Memory B cell (primary cell): ENCODE results near the gene ATP10D.
"Not testable (repeated sequence)": the region's sequence is repeated elsewhere in the genome, so short reads cannot be mapped to it uniquely, and the experiment has no call there.

ENCODE experiments used
- ATAC-seq: fragments of 150-1000 bp; cut with Tn5 transposase; 2 replicates; pipeline ENCODE4 v1.10.0; 2021; ENCODE audit warnings: low read depth, mild to moderate bottlenecking, moderate library complexity
- DNase-seq, 2 donors: peaks; one replicate each; pipeline ENCODE4 v3.0.0; 2022; ENCODE audit warnings: low spot score in 2 of 2
- H3K27ac Mint-ChIP-seq: one replicate; pipeline ENCODE4 v1.8.0; 2022; ENCODE audit warnings: mild to moderate bottlenecking, moderate library complexity, mixed read lengths
- H3K27me3 Mint-ChIP-seq: one replicate; pipeline ENCODE4 v1.8.0; 2022; ENCODE audit warnings: mixed read lengths
- H3K36me3 Mint-ChIP-seq: one replicate; pipeline ENCODE4 v1.8.0; 2022; ENCODE audit warnings: mild to moderate bottlenecking, mixed read lengths
- H3K4me1 Mint-ChIP-seq: one replicate; pipeline ENCODE4 v1.8.0; 2022; ENCODE audit warnings: mixed read lengths
- H3K4me3 Mint-ChIP-seq: one replicate; pipeline ENCODE4 v1.8.0; 2022; ENCODE audit warnings: mild to moderate bottlenecking, moderate library complexity, mixed read lengths
- H3K9me3 Mint-ChIP-seq: one replicate; pipeline ENCODE4 v1.8.0; 2022; ENCODE audit warnings: mixed read lengths

The ATP10D gene

DNA sequence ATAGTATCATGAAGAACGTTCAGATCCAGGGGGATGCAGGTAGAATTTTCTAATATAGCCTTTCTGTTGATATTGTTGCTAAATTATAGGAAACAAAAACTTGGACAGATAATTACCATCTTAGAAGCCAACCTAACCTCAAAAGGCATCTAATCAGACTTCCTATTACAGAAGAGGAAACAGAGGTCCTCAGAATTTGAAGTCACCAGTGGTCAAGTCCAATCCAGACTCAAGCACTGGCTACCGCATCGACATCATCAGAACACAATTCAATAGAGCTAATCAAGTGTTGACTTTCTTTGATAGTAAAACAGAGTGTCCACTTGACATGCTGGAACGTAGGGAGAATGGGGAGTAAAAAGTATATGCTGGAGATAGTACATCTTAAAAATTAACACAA is 10.3 kb upstream of the ATP10D start:
- no peaks in the 10 kb centered on the region for H3K27me3 Mint-ChIP-seq
- H3K27ac Mint-ChIP-seq = no peak overlapping the region
- H3K4me3 Mint-ChIP-seq = no peak overlapping the region
- DNase-seq = no peak
- no peaks in the 10 kb centered on the region for H3K9me3 Mint-ChIP-seq
- no peaks in the 10 kb centered on the region for H3K4me1 Mint-ChIP-seq
- no peak for ATAC-seq
- H3K36me3 Mint-ChIP-seq = peaks cover 2% of the 10 kb centered on the region

GRCh38 chr4:47475411-47475810 is 9.7 kb upstream of the ATP10D start:
- no peak for ATAC-seq
- no peaks in the 10 kb centered on the region for H3K27me3 Mint-ChIP-seq
- H3K9me3 Mint-ChIP-seq = no peaks in the 10 kb centered on the region
- DNase-seq = no peak
- H3K4me1 Mint-ChIP-seq = no peaks in the 10 kb centered on the region
- H3K4me3 Mint-ChIP-seq = no peak overlapping the region
- peaks cover 2% of the 10 kb centered on the region for H3K36me3 Mint-ChIP-seq
- no peak overlapping the region for H3K27ac Mint-ChIP-seq

GRCh38 chr4:47478804-47479203 is 6.3 kb upstream of the ATP10D start:
- Mint-ChIP-seq H3K9me3 (no peaks in the 10 kb centered on the region), H3K27me3 (no peaks in the 10 kb centered on the region), H3K27ac (no peak overlapping the region), H3K36me3 (no peaks in the 10 kb centered on the region), H3K4me1 (peaks cover 7% of the 10 kb centered on the region), H3K4me3 (no peak overlapping the region)
- ATAC-seq (no peak), DNase-seq (no peak)

GRCh38 chr4:47482326-47482725 is 2.7 kb upstream of the ATP10D start:
- Mint-ChIP-seq H3K9me3 (no peaks in the 10 kb centered on the region), H3K36me3 (no peaks in the 10 kb centered on the region), H3K4me1 (peaks cover 24% of the 10 kb centered on the region), H3K27ac (peak overlapping the region; percentile 43), H3K27me3 (no peaks in the 10 kb centered on the region), H3K4me3 (peak overlapping the region; percentile 63)
- DNase-seq = no peak
- ATAC-seq = no peak

GRCh38 chr4:47483745-47484144 is 1.3 kb upstream of the ATP10D start:
- Mint-ChIP-seq H3K27me3 (no peaks in the 10 kb centered on the region), H3K36me3 (peaks cover 2% of the 10 kb centered on the region), H3K27ac (peak overlapping the region; percentile 98), H3K9me3 (no peaks in the 10 kb centered on the region), H3K4me3 (peak overlapping the region; percentile 76), H3K4me1 (peaks cover 24% of the 10 kb centered on the region)
- ATAC-seq (peak; percentile 14), DNase-seq (no peak)

DNA sequence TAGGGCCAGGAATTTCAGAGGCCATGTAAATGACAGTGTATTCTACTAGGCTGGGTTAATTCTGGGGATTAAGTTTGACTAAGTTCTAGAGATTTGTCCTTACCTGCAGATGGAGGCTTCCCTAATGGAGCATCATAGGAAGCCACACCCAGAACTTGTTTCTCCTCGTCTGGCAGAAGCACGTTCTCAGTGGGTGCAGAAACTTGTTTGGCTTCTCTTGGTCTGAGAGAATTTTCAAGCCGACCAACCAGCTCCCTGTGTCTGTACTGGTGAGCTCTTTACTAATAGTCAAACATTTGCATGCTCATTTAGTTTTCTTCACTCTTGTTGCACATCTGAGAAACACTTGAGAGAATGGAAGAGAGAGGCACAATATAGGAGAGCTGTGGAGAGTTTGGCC is 907 bp upstream of the ATP10D start:
- Mint-ChIP-seq H3K27ac (peak overlapping the region; percentile 98), H3K9me3 (no peaks in the 10 kb centered on the region), H3K36me3 (peaks cover 2% of the 10 kb centered on the region), H3K4me3 (peak overlapping the region; percentile 76), H3K4me1 (peaks cover 24% of the 10 kb centered on the region), H3K27me3 (no peaks in the 10 kb centered on the region)
- ATAC-seq = no peak
- no peak for DNase-seq

DNA sequence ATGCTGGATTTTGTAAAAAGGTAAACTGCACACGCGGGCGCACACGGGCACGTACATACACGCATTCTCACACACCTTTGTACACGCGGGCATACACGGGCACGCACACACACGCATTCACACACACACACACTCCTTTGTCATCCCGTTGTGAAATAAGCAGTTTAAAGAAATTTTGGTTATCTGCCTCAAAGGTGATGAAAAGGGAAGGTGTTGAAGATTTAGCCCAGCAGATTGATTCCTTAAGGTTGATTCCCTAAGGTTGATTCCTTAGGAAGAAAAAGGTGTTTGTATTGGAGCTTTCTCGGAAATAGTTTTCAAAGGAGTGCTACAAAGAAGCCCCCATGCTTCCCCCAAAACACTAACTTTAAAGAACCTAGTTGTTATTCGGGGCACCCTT is 693 bp downstream of the ATP10D start:
- ATAC-seq = no peak
- H3K27ac Mint-ChIP-seq = peak overlapping the region; percentile 98

GRCh38 chr4:47486231-47486673 is 1.2 kb downstream of the ATP10D start:
- DNase-seq (no peak), ATAC-seq (no peak)
- peaks cover 29% of the 10 kb centered on the region for H3K4me1 Mint-ChIP-seq
- peaks cover 4% of the 10 kb centered on the region for H3K36me3 Mint-ChIP-seq
- peak overlapping the region; percentile 96 for H3K4me3 Mint-ChIP-seq
- H3K9me3 Mint-ChIP-seq = no peaks in the 10 kb centered on the region
- no peaks in the 10 kb centered on the region for H3K27me3 Mint-ChIP-seq
- peak overlapping the region; percentile 98 for H3K27ac Mint-ChIP-seq

More for the DNA sequence above, 693 bp downstream of the ATP10D start:
- H3K27me3 Mint-ChIP-seq = no peaks in the 10 kb centered on the region
- peaks cover 2% of the 10 kb centered on the region for H3K36me3 Mint-ChIP-seq
- DNase-seq = no peak
- H3K9me3 Mint-ChIP-seq = no peaks in the 10 kb centered on the region
- H3K4me1 Mint-ChIP-seq = peaks cover 29% of the 10 kb centered on the region
- peak overlapping the region; percentile 96 for H3K4me3 Mint-ChIP-seq

- H3K27ac Mint-ChIP-seq, ATAC-seq, H3K27me3 Mint-ChIP-seq, H3K9me3 Mint-ChIP-seq, DNase-seq, H3K4me3 Mint-ChIP-seq, H3K36me3 Mint-ChIP-seq: not testable (repeated sequence)
- peaks cover 32% of the 10 kb centered on the region for H3K4me1 Mint-ChIP-seq
These were observed 1.7 kb downstream of the ATP10D start for GRCh38 chr4:47486727-47487126.

DNA sequence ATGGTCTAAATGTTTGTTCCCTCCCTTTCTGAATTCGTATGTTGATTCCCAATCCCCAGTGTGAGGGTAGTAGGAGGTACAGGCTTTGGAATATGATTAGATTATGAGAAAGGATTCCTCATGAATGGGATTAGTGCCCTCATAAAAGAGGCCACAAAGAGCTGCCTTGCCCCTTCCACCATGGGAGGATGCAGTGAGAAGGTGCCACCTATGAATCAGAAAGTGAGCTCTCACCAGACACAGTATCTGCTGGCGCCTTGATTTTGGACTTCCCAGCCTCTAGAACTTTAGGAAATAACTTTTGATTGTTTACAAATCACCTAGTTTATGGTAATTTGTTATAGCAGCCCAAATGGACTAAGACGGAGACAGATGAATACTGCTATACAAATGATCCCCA is 3.6 kb downstream of the ATP10D start:
- H3K27me3 Mint-ChIP-seq = no peaks in the 10 kb centered on the region
- no peak for DNase-seq

DNA sequence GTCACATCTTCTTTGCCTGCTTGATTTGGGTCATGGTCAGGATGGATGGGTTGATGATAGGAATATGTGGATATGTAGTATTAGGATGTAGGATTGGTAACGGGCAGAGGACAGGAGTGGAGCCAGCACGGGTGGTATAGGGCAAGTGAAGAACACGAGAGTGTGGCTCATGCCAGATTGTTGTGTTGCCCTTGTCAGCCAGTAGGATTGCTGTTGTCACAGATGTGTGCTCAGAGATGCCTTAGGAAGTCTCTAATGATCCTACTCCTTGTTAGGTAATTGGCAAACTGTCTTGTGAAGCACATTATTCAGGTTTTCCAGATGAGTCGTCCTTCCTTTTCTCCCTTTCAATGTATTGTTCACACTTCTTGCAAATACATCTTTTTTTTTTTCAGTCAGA is 5.5 kb downstream of the ATP10D start:
- H3K27me3 Mint-ChIP-seq = no peaks in the 10 kb centered on the region
- no peak overlapping the region for H3K27ac Mint-ChIP-seq
- H3K9me3 Mint-ChIP-seq = no peaks in the 10 kb centered on the region
- peaks cover 23% of the 10 kb centered on the region for H3K4me1 Mint-ChIP-seq
- peaks cover 6% of the 10 kb centered on the region for H3K36me3 Mint-ChIP-seq
- ATAC-seq (peak; percentile 94), DNase-seq (no peak)
- H3K4me3 Mint-ChIP-seq = no peak overlapping the region

More for the DNA sequence above, 3.6 kb downstream of the ATP10D start:
- Mint-ChIP-seq H3K4me3 (no peak overlapping the region), H3K27ac (peak overlapping the region; percentile 53), H3K36me3 (peaks cover 6% of the 10 kb centered on the region), H3K9me3 (no peaks in the 10 kb centered on the region), H3K4me1 (peaks cover 32% of the 10 kb centered on the region)
- no peak for ATAC-seq

GRCh38 chr4:47493238-47494123 is 8.4 kb downstream of the ATP10D start:
- Mint-ChIP-seq H3K4me1 (peaks cover 23% of the 10 kb centered on the region), H3K36me3 (peaks cover 8% of the 10 kb centered on the region), H3K27me3 (no peaks in the 10 kb centered on the region), H3K9me3 (no peaks in the 10 kb centered on the region), H3K27ac (peak overlapping the region; percentile 55), H3K4me3 (peak overlapping the region; percentile 11)
- no peak for DNase-seq
- no peak for ATAC-seq

- Mint-ChIP-seq H3K4me3 (no peak overlapping the region), H3K27ac (peak overlapping the region; percentile 55), H3K9me3 (no peaks in the 10 kb centered on the region), H3K27me3 (no peaks in the 10 kb centered on the region), H3K36me3 (peaks cover 6% of the 10 kb centered on the region), H3K4me1 (peaks cover 29% of the 10 kb centered on the region)
- ATAC-seq (no peak), DNase-seq (no peak)
These were observed 9.0 kb downstream of the ATP10D start for GRCh38 chr4:47494124-47494430.

DNA sequence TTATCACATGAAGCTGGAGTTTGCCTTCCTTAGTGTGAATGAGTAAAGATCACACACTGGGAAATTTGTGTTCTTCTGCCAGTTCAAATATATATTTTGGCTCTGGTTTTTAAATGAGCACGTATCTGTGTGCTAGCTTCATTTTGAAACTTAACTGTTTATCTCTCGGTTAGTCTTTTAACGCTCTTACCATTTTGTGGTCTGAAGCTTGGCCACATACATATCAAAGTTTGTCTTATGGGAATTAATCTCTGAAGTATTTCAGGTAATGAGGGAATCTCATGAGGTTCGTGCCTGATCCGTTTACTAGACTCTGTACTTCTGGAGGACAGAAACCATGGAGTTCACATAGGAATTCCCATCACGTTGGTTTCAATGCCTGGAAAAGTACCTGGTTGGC is 13.8 kb downstream of the ATP10D start:
- DNase-seq (no peak), ATAC-seq (no peak)
- Mint-ChIP-seq H3K27me3 (no peaks in the 10 kb centered on the region), H3K4me3 (peak overlapping the region; percentile 12), H3K4me1 (peaks cover 16% of the 10 kb centered on the region), H3K9me3 (no peaks in the 10 kb centered on the region), H3K27ac (no peak overlapping the region), H3K36me3 (peaks cover 4% of the 10 kb centered on the region)

- DNase-seq (no peak), ATAC-seq (peak; percentile 91)
- Mint-ChIP-seq H3K4me3 (no peak overlapping the region), H3K4me1 (peaks cover 13% of the 10 kb centered on the region), H3K27me3 (no peaks in the 10 kb centered on the region), H3K9me3 (no peaks in the 10 kb centered on the region), H3K36me3 (peaks cover 4% of the 10 kb centered on the region), H3K27ac (no peak overlapping the region)
These were observed 14.6 kb downstream of the ATP10D start for GRCh38 chr4:47499700-47500099.
